Transverse colon (tissue), 4 donors: Measurements from ENCODE around the gene LURAP1L. TPM values are rescaled to one million over a fixed set of nuclear protein-coding genes. Genes with fewer than 3 reads are reported as not detected.

Experiments
- DNase-seq: peaks from one replicate; pipeline ENCODE4 v3.0.0-alpha.2; 2019
- H3K27ac ChIP-seq, 4 donors: fragments of 200-600 bp; sonication (generic); 2 replicates each; pipeline ENCODE4 v1.5.1; 2016 to 2018; ENCODE audit warnings: inconsistent platforms in 4 of 4
- H3K27me3 ChIP-seq: fragments of 200-600 bp; sonication (generic); 2 replicates; pipeline ENCODE4 v1.5.1; 2017; ENCODE audit warnings: inconsistent platforms
- H3K36me3 ChIP-seq, 4 donors: fragments of 200-600 bp; sonication (generic); 2 replicates each; pipeline ENCODE4 v1.5.1; 2017 to 2019; ENCODE audit warnings: inconsistent platforms in 4 of 4
- H3K4me1 ChIP-seq, 4 donors: fragments of 200-600 bp; sonication (generic); 2 replicates each; pipeline ENCODE4 v1.5.1; 2017 to 2020; ENCODE audit warnings: inconsistent platforms in 4 of 4
- H3K4me3 ChIP-seq, 4 donors: fragments of 200-600 bp; sonication (generic); 1 replicate in 1 of 4; 2 replicates in 3 of 4; pipeline versions ENCODE4 v1.5.1 to v1.6.1; 2017 to 2019; ENCODE audit warnings: inconsistent platforms in 4 of 4
- H3K9me3 ChIP-seq, 2 donors: fragments of 200-600 bp; sonication (generic); 2 replicates each; pipeline ENCODE4 v1.5.1; 2017 to 2019; ENCODE audit warnings: inconsistent platforms in 2 of 2
- CTCF ChIP-seq, 5 experiments: fragments of 200-600 bp in 3 of 5; fragments of 450-650 bp in 2 of 5; sonication (generic) in 3 of 5; IDR thresholded peaks; 1 replicate in 2 of 5; 2 replicates in 3 of 5; pipeline ENCODE4 v1.5.1; 2016 to 2017; ENCODE audit warnings: antibody characterized with exemption in 5 of 5, inconsistent platforms in 3 of 5, mild to moderate bottlenecking in 2 of 5, moderate library complexity in 1 of 5
- EP300 ChIP-seq: sonication (generic); formaldehyde crosslinking; IDR thresholded peaks from one replicate; pipeline ENCODE4 v1.6.1; 2017; ENCODE audit warnings: antibody characterized with exemption, low read depth
- POLR2A ChIP-seq: fragments of 450-650 bp; IDR thresholded peaks from one replicate; pipeline ENCODE4 v1.6.1; 2016; ENCODE audit warnings: antibody characterized with exemption, mild to moderate bottlenecking, moderate library complexity
- POLR2AphosphoS5 ChIP-seq, 3 donors: sonication (generic); formaldehyde crosslinking; IDR thresholded peaks; one replicate each; pipeline ENCODE4 v1.6.1; 2016; ENCODE audit warnings: antibody characterized with exemption in 3 of 3
- WGBS, 2 donors: methylation state at CpG; one replicate each; pipeline ENCODE4 v1.1.5; 2018; ENCODE audit warnings: low coverage in 1 of 2; 5-methylcytosine and 5-hydroxymethylcytosine counted together
- in situ Hi-C, 4 donors: fragments of 200-750 bp; cut with MboI; loops; one replicate each; pipeline versions ENCODE4 v1.15.0 to v1.15.1; 2017; ENCODE audit warnings: low sequenced_read_pairs in 3 of 4, low pct_ligation_motif_present in 1 of 4, low pct_unique_long_range_greater_than_20kb in 1 of 4
- intact Hi-C: fragments of 100-400 bp; cut with DNase I; formaldehyde crosslinking; loops from one replicate; pipeline ENCODE4 v1.15.1; 2023; ENCODE audit warnings: low total_unique reads
- total RNA-seq, 4 donors: library from RNA; depleted of rRNA; stranded (reverse); fragments of >200 nt; gene quantifications; one replicate each; pipeline ENCODE4 v1.1.0, GENCODE V29; 2016

LURAP1L gene
- total RNA-seq, 4 donors from 2014 or later = 19.1 to 50.0 (median 34.5) TPM

GRCh38 chr9:12809720-12810119 lies 34.9 kb downstream of the LURAP1L start:
- Histone ChIP-seq H3K4me3 (no peak overlapping the region), H3K27ac (peak overlapping the region; percentile 56 to 64 (median 61)), H3K9me3 (no peaks in the 10 kb centered on the region), H3K27me3 (no peaks in the 10 kb centered on the region), H3K36me3 (no peaks in the 10 kb centered on the region), H3K4me1 (peaks cover 11 to 45% (median 24%) of the 10 kb centered on the region in 4 donors)
- no peak for DNase-seq
- intact Hi-C loops (loop anchor here (10.0 kb wide), 1 partner anchor 75 kb away; no protein-coding TSS in a partner anchor), in situ Hi-C loops (no loop called here)
- TF ChIP-seq EP300 (no peak), POLR2AphosphoS5 (IDR thresholded peaks at IDR 0.05) (no peak), CTCF (IDR thresholded peaks at IDR 0.05) (no peak), POLR2A (no peak)
- 37 to 65% methylated on average over 2 of the region's 2 CpGs for WGBS, 2 donors

GRCh38 chr9:12811935-12812334 lies 37.1 kb downstream of the LURAP1L start:
- Histone ChIP-seq H3K9me3 (no peaks in the 10 kb centered on the region), H3K4me3 (no peak overlapping the region), H3K4me1 (peaks cover 11 to 67% (median 41%) of the 10 kb centered on the region in 4 donors), H3K36me3 (no peaks in the 10 kb centered on the region), H3K27me3 (no peaks in the 10 kb centered on the region), H3K27ac (peak overlapping the region; percentile 79 to 84 (median 81))
- in situ Hi-C loops (no loop called here), intact Hi-C loops (loop anchor here (10.0 kb wide), 1 partner anchor 73 kb away; no protein-coding TSS in a partner anchor)
- DNase-seq = no peak
- WGBS, 2 donors = 92% methylated on average over 2 to 3 of the region's 3 CpGs
- no peak for TF ChIP-seq POLR2A
- TF ChIP-seq POLR2AphosphoS5 (IDR thresholded peaks at IDR 0.05) = no peak
- TF ChIP-seq EP300 = no peak
- no peak for TF ChIP-seq CTCF (IDR thresholded peaks at IDR 0.05)

GRCh38 chr9:12812710-12813109 lies 37.9 kb downstream of the LURAP1L start:
- DNase-seq = no peak
- intact Hi-C loops = loop anchor here (10.0 kb wide), 1 partner anchor 72 kb away; no protein-coding TSS in a partner anchor
- Histone ChIP-seq H3K4me3 (no peak overlapping the region), H3K27ac (peak overlapping the region; percentile 79 to 84 (median 81)), H3K4me1 (peaks cover 16 to 75% (median 49%) of the 10 kb centered on the region in 4 donors), H3K9me3 (no peaks in the 10 kb centered on the region), H3K36me3 (no peaks in the 10 kb centered on the region), H3K27me3 (no peaks in the 10 kb centered on the region)
- TF ChIP-seq POLR2A (no peak), POLR2AphosphoS5 (IDR thresholded peaks at IDR 0.05) (no peak), CTCF (IDR thresholded peaks at IDR 0.05) (no peak), EP300 (no peak)
- 0 to 75% methylated on average over 1 of the region's 1 CpG for WGBS, 2 donors
- in situ Hi-C loops = no loop called here

GRCh38 chr9:12813533-12813932 lies 38.7 kb downstream of the LURAP1L start:
- WGBS, 2 donors = 54% methylated on average over 1 of the region's 1 CpG
- Histone ChIP-seq H3K9me3 (no peaks in the 10 kb centered on the region), H3K36me3 (no peaks in the 10 kb centered on the region), H3K27ac (peak overlapping the region; percentile 79 to 84 (median 81)), H3K4me3 (no peak overlapping the region), H3K27me3 (no peaks in the 10 kb centered on the region), H3K4me1 (peaks cover 18 to 83% (median 56%) of the 10 kb centered on the region in 4 donors)
- intact Hi-C loops (loop anchor here (10.0 kb wide), 1 partner anchor 71 kb away; no protein-coding TSS in a partner anchor), in situ Hi-C loops (no loop called here)
- no peak for TF ChIP-seq EP300
- TF ChIP-seq POLR2AphosphoS5 (IDR thresholded peaks at IDR 0.05) = no peak
- TF ChIP-seq POLR2A = no peak
- no peak for TF ChIP-seq CTCF (IDR thresholded peaks at IDR 0.05)
- no peak for DNase-seq
